IMR-90 (cell line): ENCODE results near the gene PAPPA. TPM values are rescaled to one million over a fixed set of nuclear protein-coding genes. Genes with fewer than 3 reads are reported as not detected.

ENCODE experiments used
- ATAC-seq: fragments of 200-7000 bp; cut with Tn5 transposase; 2 replicates; pipeline ENCODE4 v1.9.1; 2020; ENCODE audit warnings: low read depth, mild to moderate bottlenecking, moderate library complexity
- BruUV-seq: library from RNA; stranded (reverse); fragments of 400-500 nt; replicated peaks from 2 replicates; lab custom pipeline; 2021; lab: Mats Ljungman, UMichigan
- CTCF ChIA-PET: fragments of 300-600 bp; formaldehyde crosslinking; extraction: SDS; loops from one replicate; lab custom pipeline; 2021; ENCODE audit warnings: antibody characterized with exemption; lab: Yijun Ruan, JAX
- POLR2A ChIA-PET: fragments of 300-600 bp; sonication (Branson Sonifier 250); formaldehyde crosslinking; loops from one replicate; lab custom pipeline; 2022; ENCODE audit warnings: antibody characterized with exemption; ENCODE audit not compliant: unreplicated experiment; lab: Charles Lee
- DNase-seq: peaks from one replicate; pipeline ENCODE4 v3.0.0; 2013
- H2AFZ ChIP-seq: replicated peaks from 2 replicates; pipeline ENCODE3; 2013; ENCODE audit warnings: low read length, mild to moderate bottlenecking; ENCODE audit not compliant: poor library complexity
- H2AK5ac ChIP-seq: 2 replicates; pipeline ENCODE4 v1.6.1; 2013; ENCODE audit warnings: low read depth, low read length, inconsistent platforms
- H2AK9ac ChIP-seq: replicated peaks from 2 replicates; pipeline ENCODE3; 2013; ENCODE audit warnings: mild to moderate bottlenecking, low read depth, low read length, moderate library complexity; ENCODE audit not compliant: poor library complexity
- H2BK120ac ChIP-seq: 2 replicates; pipeline ENCODE4 v1.6.1; 2013; ENCODE audit warnings: low read depth, low read length, inconsistent platforms
- H2BK15ac ChIP-seq: 3 replicates; pipeline ENCODE4 v1.6.1; 2013; ENCODE audit warnings: low read depth, low read length, inconsistent platforms
- H2BK20ac ChIP-seq: 2 replicates; pipeline ENCODE4 v1.6.1; 2013; ENCODE audit warnings: low read depth, mild to moderate bottlenecking, inconsistent platforms, low read length, moderate library complexity
- H2BK5ac ChIP-seq: 2 replicates; pipeline ENCODE4 v1.6.1; 2013; ENCODE audit warnings: mild to moderate bottlenecking, low read depth, low read length, inconsistent platforms; ENCODE audit not compliant: poor library complexity, severe bottlenecking
- H3K14ac ChIP-seq: replicated peaks from 2 replicates; pipeline ENCODE4 v1.6.1; 2013; ENCODE audit warnings: low read depth, low read length, inconsistent platforms
- H3K18ac ChIP-seq: 2 replicates; pipeline ENCODE4 v1.6.1; 2013; ENCODE audit warnings: low read depth, low read length, control low read depth
- H3K23ac ChIP-seq: 2 replicates; pipeline ENCODE4 v1.6.1; 2013; ENCODE audit warnings: low read depth, low read length, inconsistent platforms
- H3K27ac ChIP-seq: 2 replicates; pipeline ENCODE4 v1.5.1; 2013; ENCODE audit warnings: mild to moderate bottlenecking, control low read depth, low read length; ENCODE audit not compliant: insufficient read depth
- H3K27me3 ChIP-seq: 2 replicates; pipeline ENCODE4 v1.6.1; 2013; ENCODE audit warnings: low read length; ENCODE audit not compliant: control insufficient read depth, insufficient read depth
- H3K36me3 ChIP-seq: 2 replicates; pipeline ENCODE4 v1.6.1; 2013; ENCODE audit warnings: low read length, mixed read lengths; ENCODE audit not compliant: control insufficient read depth, insufficient read depth
- H3K4ac ChIP-seq: 2 replicates; pipeline ENCODE4 v1.6.1; 2013; ENCODE audit warnings: low read depth, low read length, inconsistent platforms
- H3K4me1 ChIP-seq: 2 replicates; pipeline ENCODE4 v1.6.1; 2013; ENCODE audit warnings: low read length, mixed read lengths; ENCODE audit not compliant: control insufficient read depth, insufficient read depth
- H3K4me2 ChIP-seq: 2 replicates; pipeline ENCODE4 v1.6.1; 2013; ENCODE audit warnings: low read depth, mild to moderate bottlenecking, control low read depth, low read length, moderate library complexity
- H3K4me3 ChIP-seq: 2 replicates; pipeline ENCODE4 v1.5.1; 2013; ENCODE audit warnings: low read depth, mild to moderate bottlenecking, control low read depth, low read length, moderate library complexity; ENCODE audit not compliant: insufficient read depth
- H3K56ac ChIP-seq: 2 replicates; pipeline ENCODE4 v1.6.1; 2013; ENCODE audit warnings: low read length, inconsistent platforms; ENCODE audit not compliant: insufficient read depth; ENCODE audit errors: extremely low read depth
- H3K79me1 ChIP-seq, 2 experiments: 2 replicates each; pipeline ENCODE4 v1.6.1; 2013; ENCODE audit warnings: low read length in 2 of 2, inconsistent platforms in 1 of 2, low read depth in 1 of 2
- H3K9ac ChIP-seq: 2 replicates; pipeline ENCODE4 v1.6.1; 2013; ENCODE audit warnings: low read depth, low read length, control low read depth
- H3K9me1 ChIP-seq: 2 replicates; pipeline ENCODE4 v1.6.1; 2013; ENCODE audit warnings: low read length, inconsistent platforms; ENCODE audit not compliant: insufficient read depth
- H3K9me3 ChIP-seq: 2 replicates; pipeline ENCODE4 v1.6.1; 2013; ENCODE audit warnings: low read length; ENCODE audit not compliant: control insufficient read depth, insufficient read depth
- H4K20me1 ChIP-seq: 2 replicates; pipeline ENCODE4 v1.6.1; 2013; ENCODE audit warnings: low read length, inconsistent platforms; ENCODE audit not compliant: insufficient read depth
- H4K5ac ChIP-seq: 2 replicates; pipeline ENCODE4 v1.6.1; 2013; ENCODE audit warnings: mild to moderate bottlenecking, low read depth, low read length, control low read depth
- H4K8ac ChIP-seq, 2 experiments: 2 replicates each; pipeline ENCODE4 v1.6.1; 2013; ENCODE audit warnings: low read depth in 2 of 2, low read length in 2 of 2, control low read depth in 1 of 2, inconsistent platforms in 1 of 2
- H4K91ac ChIP-seq: 2 replicates; pipeline ENCODE4 v1.6.1; 2013; ENCODE audit warnings: low read depth, low read length, inconsistent platforms; ENCODE audit not compliant: insufficient read depth
- CEBPB ChIP-seq: IDR thresholded peaks from 2 replicates; pipeline ENCODE4 v1.6.1; 2012; ENCODE audit warnings: low read depth, low read length, improper control_type of control experiment
- MAFK ChIP-seq: IDR thresholded peaks from 2 replicates; pipeline ENCODE4 v1.6.1; 2012; ENCODE audit warnings: low read depth, low read length, improper control_type of control experiment
- MXI1 ChIP-seq: IDR thresholded peaks from 2 replicates; pipeline ENCODE4 v1.6.1; 2012; ENCODE audit warnings: low read depth, mild to moderate bottlenecking, low read length, moderate library complexity, borderline replicate concordance
- WGBS, 2 experiments: methylation state at CpG; one replicate each; pipeline versions ENCODE4 v1.1.5 to v1.1.7; 2013; ENCODE audit warnings: missing lambda C conversion rate in 2 of 2; ENCODE audit not compliant: insufficient read length in 1 of 2; ENCODE audit errors: extremely low coverage in 2 of 2; 5-methylcytosine and 5-hydroxymethylcytosine counted together
- dilution Hi-C: fragments of 300-500 bp; cut with HindIII; formaldehyde crosslinking; loops from one replicate; pipeline ENCODE4 v1.14.3; 2018; ENCODE audit warnings: low sequenced_read_pairs; ENCODE audit not compliant: unreplicated experiment
- in situ Hi-C: fragments of 300-500 bp; cut with MboI; formaldehyde crosslinking; loops from 3 replicates; pipeline ENCODE4 v1.14.3; 2019; ENCODE audit warnings: low sequenced_read_pairs, inconsistent platforms, mixed read lengths
- intact Hi-C: fragments of 100-400 bp; cut with micrococcal nuclease; formaldehyde crosslinking; loops from 2 replicates; pipeline ENCODE4 v1.10.0; 2022
- polyA plus RNA-seq, 3 experiments: library from polyadenylated mRNA; depleted of rRNA; stranded (reverse); fragments of >200 nt; gene quantifications; 2 replicates each; pipeline ENCODE4 v1.2.3, GENCODE V29; 2012; ENCODE audit warnings: low replicate concordance in 1 of 3
- total RNA-seq: library from RNA; depleted of rRNA; stranded (reverse); fragments of >200 nt; gene quantifications from 2 replicates; pipeline ENCODE4 v1.2.3, GENCODE V29; 2012

PAPPA gene
- total and polyA plus RNA-seq, 2 of the 4 experiments (the other 2 are of a cell fraction): 8.3 to 12.4 TPM

- H4K91ac ChIP-seq: no peak overlapping the region
- no peak overlapping the region for H2BK5ac ChIP-seq
- no peak overlapping the region for H3K23ac ChIP-seq
- no peak overlapping the region for H2AK5ac ChIP-seq
- POLR2A ChIA-PET: no interaction called here
- H3K4me1 ChIP-seq: peaks cover 8% of the 10 kb centered on the region
- peaks cover 44% of the 10 kb centered on the region for H4K20me1 ChIP-seq
- H3K9me1 ChIP-seq: peaks cover 13% of the 10 kb centered on the region; the same call in 1 of the 2 replicates
- 100% methylated on average over 1 of the region's 5 CpGs; no CpG with 5 or more reads in 1 of the 2 experiments for WGBS, 2 experiments
- H2BK15ac ChIP-seq: no peak overlapping the region
- no peak overlapping the region for H3K18ac ChIP-seq
- H3K4me2 ChIP-seq: no peak overlapping the region
- no peaks in the 10 kb centered on the region for H3K9me3 ChIP-seq
- no peak overlapping the region for H4K5ac ChIP-seq
- peaks cover 20 to 48% of the 10 kb centered on the region in 2 experiments for H3K79me1 ChIP-seq
- TF ChIP-seq MAFK (peak; percentile 85), CEBPB (no peak), MXI1 (no peak)
- no peak overlapping the region for H4K8ac ChIP-seq
- H2AK9ac ChIP-seq: no peak overlapping the region
- H2BK120ac ChIP-seq: no peak overlapping the region
- BruUV-seq: no TSS peak
- no peak overlapping the region for H3K4ac ChIP-seq
- H2BK20ac ChIP-seq: no peak overlapping the region
- H3K27me3 ChIP-seq: no peaks in the 10 kb centered on the region
- H3K56ac ChIP-seq: no peak overlapping the region
- no peak for DNase-seq
- H3K27ac ChIP-seq: no peak overlapping the region
- dilution Hi-C loops (no loop called here), intact Hi-C loops (no loop called here), in situ Hi-C loops (no loop called here)
- CTCF ChIA-PET: no interaction called here
- ATAC-seq: no peak
- no peak overlapping the region for H3K9ac ChIP-seq
- H3K36me3 ChIP-seq: peaks cover 57% of the 10 kb centered on the region
- no peak overlapping the region for H3K4me3 ChIP-seq
- no peak overlapping the region for H3K14ac ChIP-seq
- H2AFZ ChIP-seq: no peak overlapping the region
These were observed 36.1 kb downstream of the PAPPA start for GRCh38 chr9:116189683-116190082.
